OCI-LY3 (cell line): Measurements from ENCODE around the gene HECTD4.

Experiments used
- CTCF ChIP-seq: fragments of 200-600, 300-600 bp; sonication (generic); IDR thresholded peaks from 2 replicates; pipeline ENCODE4 v1.5.1; 2014; ENCODE audit warnings: antibody characterized with exemption, low read length, low read depth
- EZH2phosphoT487 ChIP-seq: fragments of 200-600 bp; shearing (Covaris generic); IDR thresholded peaks from 2 replicates; pipeline ENCODE4 v1.6.1; 2018; ENCODE audit warnings: antibody characterized with exemption, mixed run types, low read depth

GRCh38 chr12:112340230-112340629 is 42.0 kb downstream of the HECTD4 start:
- TF ChIP-seq CTCF: no peak
- no peak for TF ChIP-seq EZH2phosphoT487
